ENCODE measurements around the gene SRCAP. TPM values are rescaled to one million over a fixed set of nuclear protein-coding genes. Genes with fewer than 3 reads are reported as not detected.

SRCAP gene
- total and polyA plus RNA-seq, 2 experiments from 2014 or later, result 15.3 to 33.6 TPM

- Histone ChIP-seq H3K4me1 (ENCODE audit: insufficient read depth) (peaks cover 10% of the 10 kb centered on the region), H3K9me3 (ENCODE audit: low read depth) (no peaks in the 10 kb centered on the region), H3K79me2 (peaks cover 51% of the 10 kb centered on the region), H3K9me2 (replicated peaks; ENCODE audit: insufficient read depth) (no peaks in the 10 kb centered on the region), H4K20me1 (ENCODE audit: insufficient read depth, poor library complexity, severe bottlenecking) (peaks cover 6% of the 10 kb centered on the region), H3K4me2 (no peak overlapping the region), H3K27ac (no peak overlapping the region), H2AFZ (no peak overlapping the region), H3K36me3 (replicated peaks; ENCODE audit: insufficient read depth, low read depth) (no peaks in the 10 kb centered on the region), H3K27me3 (no peaks in the 10 kb centered on the region), H3K4me3 (no peak overlapping the region)
- no peak for TF ChIP-seq EZH2phosphoT487 (IDR thresholded peaks at IDR 0.05; ENCODE audit: low read depth, severe bottlenecking, unreplicated experiment)
- no peak for TF ChIP-seq EZH2 (IDR thresholded peaks at IDR 0.05; ENCODE audit: borderline replicate concordance)
- TF ChIP-seq, protein P1, sequence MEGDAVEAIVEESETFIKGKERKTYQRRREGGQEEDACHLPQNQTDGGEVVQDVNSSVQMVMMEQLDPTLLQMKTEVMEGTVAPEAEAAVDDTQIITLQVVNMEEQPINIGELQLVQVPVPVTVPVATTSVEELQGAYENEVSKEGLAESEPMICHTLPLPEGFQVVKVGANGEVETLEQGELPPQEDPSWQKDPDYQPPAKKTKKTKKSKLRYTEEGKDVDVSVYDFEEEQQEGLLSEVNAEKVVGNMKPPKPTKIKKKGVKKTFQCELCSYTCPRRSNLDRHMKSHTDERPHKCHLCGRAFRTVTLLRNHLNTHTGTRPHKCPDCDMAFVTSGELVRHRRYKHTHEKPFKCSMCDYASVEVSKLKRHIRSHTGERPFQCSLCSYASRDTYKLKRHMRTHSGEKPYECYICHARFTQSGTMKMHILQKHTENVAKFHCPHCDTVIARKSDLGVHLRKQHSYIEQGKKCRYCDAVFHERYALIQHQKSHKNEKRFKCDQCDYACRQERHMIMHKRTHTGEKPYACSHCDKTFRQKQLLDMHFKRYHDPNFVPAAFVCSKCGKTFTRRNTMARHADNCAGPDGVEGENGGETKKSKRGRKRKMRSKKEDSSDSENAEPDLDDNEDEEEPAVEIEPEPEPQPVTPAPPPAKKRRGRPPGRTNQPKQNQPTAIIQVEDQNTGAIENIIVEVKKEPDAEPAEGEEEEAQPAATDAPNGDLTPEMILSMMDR (IDR thresholded peaks at IDR 0.05; ENCODE audit: poor library complexity), result no peak
- DNase-seq (ENCODE audit: low spot score), result no peak
- WGBS (ENCODE audit: low lambda C conversion rate, missing lambda C conversion rate), result 98% methylated on average over 58 of the region's 63 CpGs
These were observed 83.7 kb downstream of the SRCAP start for GRCh38 chr16:30782486-30783279.

DNA sequence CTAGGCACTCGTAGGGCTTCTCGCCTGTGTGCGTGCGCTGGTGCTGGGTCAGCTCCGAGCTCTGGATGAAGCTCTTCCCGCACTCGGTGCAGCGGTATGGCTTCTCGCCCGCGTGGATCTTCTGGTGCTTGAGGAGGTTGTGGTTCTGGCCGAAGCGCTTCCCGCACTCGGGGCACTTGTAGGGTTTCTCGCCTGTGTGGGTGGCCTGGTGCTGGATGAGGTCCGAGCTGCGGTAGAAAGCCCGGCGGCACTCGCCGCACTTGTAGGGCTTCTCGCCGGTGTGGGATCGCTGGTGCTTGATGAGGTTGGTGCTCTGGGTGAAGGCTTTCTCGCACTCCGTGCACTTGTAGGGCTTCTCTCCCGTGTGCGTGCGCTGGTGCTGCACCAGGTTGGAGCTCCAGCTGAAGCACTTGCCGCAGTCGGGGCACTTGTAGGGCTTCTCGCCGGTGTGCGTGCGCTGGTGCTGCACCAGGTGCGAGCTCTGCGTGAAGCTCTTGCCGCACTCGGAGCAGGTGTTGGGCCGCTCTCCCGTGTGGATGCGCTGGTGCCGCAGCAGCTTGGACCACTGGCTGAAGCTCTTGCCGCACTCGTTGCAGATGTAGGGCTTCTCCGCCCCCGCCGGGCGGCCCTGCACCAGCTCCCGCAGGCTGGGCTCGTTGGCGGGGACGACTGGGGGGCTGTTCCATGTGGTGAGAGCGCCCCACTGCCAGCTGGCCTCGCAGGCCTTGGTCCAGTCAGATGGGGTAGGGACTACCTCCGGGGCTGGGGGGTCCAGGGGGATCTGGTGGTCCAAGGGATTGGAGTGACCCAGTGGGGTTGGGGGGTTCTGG lies 84.5 kb downstream of the SRCAP start:
- Histone ChIP-seq H3K4me2 (no peak overlapping the region), H4K20me1 (ENCODE audit: insufficient read depth, poor library complexity, severe bottlenecking) (peaks cover 6% of the 10 kb centered on the region), H3K9me3 (ENCODE audit: low read depth) (no peaks in the 10 kb centered on the region), H3K4me3 (no peak overlapping the region), H2AFZ (no peak overlapping the region), H3K79me2 (peaks cover 51% of the 10 kb centered on the region), H3K9me2 (replicated peaks; ENCODE audit: insufficient read depth) (no peaks in the 10 kb centered on the region), H3K4me1 (ENCODE audit: insufficient read depth) (peaks cover 18% of the 10 kb centered on the region), H3K27me3 (no peaks in the 10 kb centered on the region), H3K36me3 (replicated peaks; ENCODE audit: insufficient read depth, low read depth) (no peaks in the 10 kb centered on the region), H3K27ac (no peak overlapping the region)
- WGBS (ENCODE audit: low lambda C conversion rate, missing lambda C conversion rate), result 97% methylated on average over 46 of the region's 57 CpGs
- TF ChIP-seq EZH2phosphoT487 (IDR thresholded peaks at IDR 0.05; ENCODE audit: low read depth, severe bottlenecking, unreplicated experiment) (no peak), EZH2 (IDR thresholded peaks at IDR 0.05; ENCODE audit: borderline replicate concordance) (no peak)
- TF ChIP-seq, protein P1 (IDR thresholded peaks at IDR 0.05; ENCODE audit: poor library complexity), result no peak
- DNase-seq (ENCODE audit: low spot score), result no peak

DNA sequence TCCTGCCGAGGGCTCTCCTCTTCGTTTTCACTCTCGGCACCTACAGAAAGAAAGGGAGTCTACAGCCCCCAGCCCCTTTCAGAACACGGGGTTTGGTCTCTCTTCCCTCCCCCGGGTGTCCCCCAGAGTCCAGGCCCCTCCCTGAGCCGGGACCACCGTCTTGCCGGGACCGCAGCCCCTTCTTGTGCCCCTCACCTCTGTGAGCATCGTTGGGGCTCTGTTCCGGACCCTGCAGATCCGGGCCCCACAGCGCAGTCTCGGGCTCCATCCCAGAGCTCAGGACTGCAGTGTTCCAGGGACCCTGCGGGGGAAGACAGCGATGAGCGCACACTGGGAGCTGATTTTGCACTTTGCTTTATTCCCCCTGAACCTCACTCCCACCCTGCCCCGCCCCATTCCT lies 85.2 kb downstream of the SRCAP start:
- 96% methylated on average over 11 of the region's 18 CpGs for WGBS (ENCODE audit: low lambda C conversion rate, missing lambda C conversion rate)

More for the DNA sequence above, 85.2 kb downstream of the SRCAP start:
- Histone ChIP-seq H3K4me2 (no peak overlapping the region), H3K27ac (no peak overlapping the region), H3K36me3 (replicated peaks; ENCODE audit: insufficient read depth, low read depth) (no peaks in the 10 kb centered on the region), H3K9me2 (replicated peaks; ENCODE audit: insufficient read depth) (no peaks in the 10 kb centered on the region), H3K9me3 (ENCODE audit: low read depth) (no peaks in the 10 kb centered on the region), H4K20me1 (ENCODE audit: insufficient read depth, poor library complexity, severe bottlenecking) (peaks cover 6% of the 10 kb centered on the region), H3K79me2 (peaks cover 47% of the 10 kb centered on the region), H3K27me3 (no peaks in the 10 kb centered on the region), H3K4me1 (ENCODE audit: insufficient read depth) (peaks cover 20% of the 10 kb centered on the region), H3K4me3 (no peak overlapping the region), H2AFZ (no peak overlapping the region)
- no peak for DNase-seq (ENCODE audit: low spot score)
- TF ChIP-seq EZH2phosphoT487 (IDR thresholded peaks at IDR 0.05; ENCODE audit: low read depth, severe bottlenecking, unreplicated experiment) (no peak), EZH2 (IDR thresholded peaks at IDR 0.05; ENCODE audit: borderline replicate concordance) (no peak)
- TF ChIP-seq, protein P1 (IDR thresholded peaks at IDR 0.05; ENCODE audit: poor library complexity), result no peak

Data from hepatocyte (in vitro differentiated cells).